ENCODE results near the gene RCVRN. TPM values are rescaled to one million over a fixed set of nuclear protein-coding genes. Genes with fewer than 3 reads are reported as not detected.

Gene RCVRN
- total and polyA plus RNA-seq, 3 donors from 2014 or later = 0.32 to 0.63 (median 0.50) TPM

DNA sequence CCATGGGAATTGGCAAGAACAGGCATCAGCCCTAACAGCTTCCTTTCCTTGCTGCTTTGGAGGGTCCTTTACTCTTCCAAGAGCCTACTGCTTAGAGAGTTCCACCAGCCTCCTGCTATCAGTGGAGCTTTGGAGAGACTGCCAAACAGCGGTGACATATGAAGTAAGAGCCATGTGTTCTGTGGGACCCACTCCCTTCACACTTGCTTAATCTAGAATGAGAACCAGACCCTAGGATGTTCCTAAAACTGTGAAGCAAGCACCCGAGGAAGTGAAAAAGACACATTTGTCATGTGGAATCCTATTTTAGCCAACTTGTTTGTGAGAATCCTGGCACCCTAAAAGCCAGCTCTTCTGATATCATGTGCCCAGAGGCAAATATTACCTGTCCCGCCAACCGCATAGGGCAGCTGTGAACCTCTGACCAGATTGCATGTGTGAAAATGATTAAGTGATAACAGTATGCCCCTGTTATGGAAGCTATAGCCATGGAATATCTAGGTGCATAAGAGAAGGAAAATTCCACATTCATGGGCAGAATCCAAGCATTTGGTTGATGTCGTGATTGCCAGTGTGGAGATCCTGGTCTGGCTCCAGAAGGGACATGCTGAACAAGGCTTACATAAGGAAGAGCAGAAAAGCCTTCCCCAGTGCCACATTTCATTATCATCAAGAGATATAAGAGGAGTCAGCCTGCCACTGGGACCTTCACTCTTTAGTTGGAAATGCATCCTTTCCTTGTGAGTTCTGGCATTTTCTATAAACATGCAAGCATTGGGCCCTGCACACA is 18.7 kb downstream of the RCVRN start:
- TF ChIP-seq, protein P1, sequence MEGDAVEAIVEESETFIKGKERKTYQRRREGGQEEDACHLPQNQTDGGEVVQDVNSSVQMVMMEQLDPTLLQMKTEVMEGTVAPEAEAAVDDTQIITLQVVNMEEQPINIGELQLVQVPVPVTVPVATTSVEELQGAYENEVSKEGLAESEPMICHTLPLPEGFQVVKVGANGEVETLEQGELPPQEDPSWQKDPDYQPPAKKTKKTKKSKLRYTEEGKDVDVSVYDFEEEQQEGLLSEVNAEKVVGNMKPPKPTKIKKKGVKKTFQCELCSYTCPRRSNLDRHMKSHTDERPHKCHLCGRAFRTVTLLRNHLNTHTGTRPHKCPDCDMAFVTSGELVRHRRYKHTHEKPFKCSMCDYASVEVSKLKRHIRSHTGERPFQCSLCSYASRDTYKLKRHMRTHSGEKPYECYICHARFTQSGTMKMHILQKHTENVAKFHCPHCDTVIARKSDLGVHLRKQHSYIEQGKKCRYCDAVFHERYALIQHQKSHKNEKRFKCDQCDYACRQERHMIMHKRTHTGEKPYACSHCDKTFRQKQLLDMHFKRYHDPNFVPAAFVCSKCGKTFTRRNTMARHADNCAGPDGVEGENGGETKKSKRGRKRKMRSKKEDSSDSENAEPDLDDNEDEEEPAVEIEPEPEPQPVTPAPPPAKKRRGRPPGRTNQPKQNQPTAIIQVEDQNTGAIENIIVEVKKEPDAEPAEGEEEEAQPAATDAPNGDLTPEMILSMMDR (IDR thresholded peaks at IDR 0.05) = no peak
- no peak for TF ChIP-seq POLR2A (IDR thresholded peaks at IDR 0.05)
- H3K4me3 ChIP-seq = no peak overlapping the region
- H3K27me3 ChIP-seq = no peaks in the 10 kb centered on the region
- 90 to 92% methylated on average over 5 of the region's 5 CpGs for WGBS, 2 donors
- H3K9me3 ChIP-seq = no peaks in the 10 kb centered on the region
- no peak for DNase-seq
- H3K27ac ChIP-seq = no peak overlapping the region
- intact Hi-C loops (cut with DNase I; ENCODE audit: low total_unique reads) = no loop called here
- H3K4me1 ChIP-seq = no peaks in the 10 kb centered on the region
- H3K36me3 ChIP-seq (ENCODE audit: low read depth, missing control alignments) = no peaks in the 10 kb centered on the region

DNA sequence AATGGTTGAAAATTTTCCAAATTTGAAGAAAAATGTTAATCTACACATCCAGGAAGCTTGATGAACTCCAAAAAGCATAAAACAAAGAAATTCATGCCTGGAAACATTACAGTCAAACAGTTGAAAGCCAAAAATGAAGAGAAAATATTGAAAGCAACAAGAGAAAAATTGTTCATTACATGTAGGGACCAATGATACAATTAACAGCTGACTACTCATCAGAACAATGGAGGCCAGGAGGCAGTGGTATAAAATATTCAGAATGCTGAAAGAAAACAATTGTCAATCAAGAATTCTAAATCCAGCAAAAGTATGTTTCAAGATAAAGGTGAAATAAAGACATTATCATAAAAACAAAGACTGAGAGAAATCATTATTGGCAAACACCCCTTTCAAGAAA is 21.6 kb downstream of the RCVRN start:
- H3K27ac ChIP-seq = no peak overlapping the region
- intact Hi-C loops (cut with DNase I; ENCODE audit: low total_unique reads) = no loop called here
- no peaks in the 10 kb centered on the region for H3K36me3 ChIP-seq (ENCODE audit: low read depth, missing control alignments)
- no peak for TF ChIP-seq POLR2A (IDR thresholded peaks at IDR 0.05)
- TF ChIP-seq, protein P1 (IDR thresholded peaks at IDR 0.05) = no peak
- no peak for DNase-seq
- no peaks in the 10 kb centered on the region for H3K27me3 ChIP-seq
- H3K4me3 ChIP-seq = no peak overlapping the region
- H3K9me3 ChIP-seq = no peaks in the 10 kb centered on the region
- no peaks in the 10 kb centered on the region for H3K4me1 ChIP-seq

DNA sequence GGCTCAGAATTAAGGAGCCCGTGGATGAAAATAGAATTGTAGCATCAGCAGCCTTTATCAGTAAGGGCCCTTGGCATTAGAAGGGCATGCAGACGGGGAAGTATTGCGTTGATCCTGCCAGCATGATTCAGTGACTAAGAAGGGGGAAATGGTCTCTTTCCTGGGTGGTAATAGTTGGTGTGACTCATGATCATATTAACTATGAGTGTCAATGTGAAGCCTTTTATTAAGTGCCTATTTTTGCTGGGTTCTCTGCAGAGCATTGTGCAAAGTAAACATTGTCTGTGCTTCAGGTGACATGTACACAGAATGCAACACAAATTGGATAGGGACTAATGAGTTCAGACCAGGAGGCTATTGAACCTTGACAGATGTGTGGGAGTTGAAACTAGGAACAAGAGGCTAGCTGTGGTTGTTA is 24.5 kb downstream of the RCVRN start:
- Histone ChIP-seq H3K27ac (no peak overlapping the region), H3K4me3 (no peak overlapping the region), H3K27me3 (no peaks in the 10 kb centered on the region), H3K9me3 (no peaks in the 10 kb centered on the region), H3K36me3 (ENCODE audit: low read depth, missing control alignments) (no peaks in the 10 kb centered on the region), H3K4me1 (no peaks in the 10 kb centered on the region)
- DNase-seq = no peak
- intact Hi-C loops (cut with DNase I; ENCODE audit: low total_unique reads) = no loop called here
- whole genome bisulfite sequencing, 2 donors = 83 to 89% methylated on average over 3 of the region's 3 CpGs
- no peak for TF ChIP-seq POLR2A (IDR thresholded peaks at IDR 0.05)
- TF ChIP-seq, protein P1 (IDR thresholded peaks at IDR 0.05) = no peak

DNA sequence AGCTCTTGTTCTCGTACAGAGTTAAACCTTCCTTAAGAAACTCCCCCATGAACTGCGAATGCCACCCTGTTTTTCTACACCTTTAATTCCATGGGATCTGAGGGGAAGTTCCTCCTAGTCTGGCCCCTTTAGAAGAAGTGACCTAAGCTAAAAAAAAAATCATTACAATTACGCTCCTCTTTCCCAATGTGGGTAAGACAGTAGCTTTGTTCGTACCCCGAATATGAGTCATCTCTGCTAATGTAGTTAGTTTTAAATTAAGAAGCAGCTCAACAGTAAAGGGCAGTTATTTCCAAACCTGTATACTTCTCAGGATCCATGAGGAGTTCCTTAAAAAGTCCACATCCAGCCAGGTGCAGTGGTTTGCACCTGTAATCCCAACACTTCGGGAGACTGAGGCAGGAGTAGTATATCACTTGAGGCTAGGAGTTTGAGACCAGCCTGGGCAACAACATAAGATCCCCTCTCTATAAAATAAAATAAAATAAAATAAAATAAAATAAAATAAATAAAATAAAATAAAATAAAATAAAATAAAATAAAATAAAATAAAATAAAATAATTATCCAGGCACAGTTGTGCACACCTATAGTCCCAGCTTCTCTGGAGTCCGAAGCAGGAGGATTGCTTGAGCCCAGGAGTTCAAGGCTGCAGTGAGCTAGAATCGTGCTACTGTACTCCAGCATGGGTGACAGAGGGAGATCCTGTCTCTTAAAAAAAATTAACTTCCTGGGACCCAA is 26.1 kb downstream of the RCVRN start:
- no peak for DNase-seq
- Histone ChIP-seq H3K27ac (no peak overlapping the region), H3K27me3 (no peaks in the 10 kb centered on the region), H3K9me3 (no peaks in the 10 kb centered on the region), H3K4me3 (no peak overlapping the region), H3K4me1 (no peaks in the 10 kb centered on the region), H3K36me3 (ENCODE audit: low read depth, missing control alignments) (no peaks in the 10 kb centered on the region)
- WGBS, 2 donors = 89 to 93% methylated on average over 8 of the region's 8 CpGs
- TF ChIP-seq, protein P1 (IDR thresholded peaks at IDR 0.05) = no peak
- no peak for TF ChIP-seq POLR2A (IDR thresholded peaks at IDR 0.05)
- intact Hi-C loops (cut with DNase I; ENCODE audit: low total_unique reads) = no loop called here

All from testis (tissue), 3 donors.